SIG-M5 treated with dmso at 0.1 percent for 504 hours (cell line): ENCODE results near the gene SWAP70.
"Not testable (repeated sequence)": the region's sequence is repeated elsewhere in the genome, so short reads cannot be mapped to it uniquely, and the experiment has no call there.

Experiments used
- DNase-seq: peaks from one replicate; lab custom pipeline; 2025; ENCODE audit not compliant: unreplicated experiment; lab: John Stamatoyannopoulos, UW

Gene SWAP70

DNA sequence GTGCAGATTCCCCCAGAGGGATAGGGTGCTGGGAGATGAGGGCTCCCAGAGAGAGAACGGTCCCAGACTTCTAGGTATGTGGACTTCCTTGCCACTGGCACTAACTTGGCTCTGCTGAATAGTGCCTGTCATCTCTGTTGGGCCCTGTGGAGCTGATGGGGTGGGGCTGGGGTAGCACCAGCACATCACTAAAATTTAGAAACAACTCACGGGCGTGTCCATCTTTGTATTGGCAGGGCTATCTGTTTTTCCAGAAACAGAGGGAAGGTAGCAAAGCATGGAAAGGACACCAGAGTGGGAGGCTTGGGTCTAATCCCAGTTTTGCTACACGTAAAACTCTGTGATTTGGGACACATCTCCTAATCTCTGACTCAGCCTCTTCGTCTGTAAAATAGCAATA, 25.8 kb downstream of the SWAP70 start:
- DNase-seq = no peak

DNA sequence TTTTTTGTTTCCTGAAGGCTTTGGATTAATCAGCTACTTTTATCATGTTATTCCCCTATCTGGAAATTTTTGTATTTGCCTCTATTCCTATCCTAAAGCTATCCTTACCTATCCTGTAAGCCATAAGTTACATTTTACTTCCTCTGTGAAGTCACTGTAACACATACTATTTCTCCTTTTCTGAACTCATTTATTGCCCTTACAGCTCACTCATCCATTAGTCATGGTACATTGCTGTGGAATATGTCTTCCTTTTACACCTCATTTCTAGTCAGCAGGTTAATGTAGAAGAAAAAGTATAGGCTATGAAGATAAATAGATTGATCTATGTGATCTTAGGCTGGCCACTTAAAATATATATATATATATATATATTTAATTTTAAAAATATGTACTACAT, 28.0 kb downstream of the SWAP70 start:
- peak; percentile 42 for DNase-seq

DNA sequence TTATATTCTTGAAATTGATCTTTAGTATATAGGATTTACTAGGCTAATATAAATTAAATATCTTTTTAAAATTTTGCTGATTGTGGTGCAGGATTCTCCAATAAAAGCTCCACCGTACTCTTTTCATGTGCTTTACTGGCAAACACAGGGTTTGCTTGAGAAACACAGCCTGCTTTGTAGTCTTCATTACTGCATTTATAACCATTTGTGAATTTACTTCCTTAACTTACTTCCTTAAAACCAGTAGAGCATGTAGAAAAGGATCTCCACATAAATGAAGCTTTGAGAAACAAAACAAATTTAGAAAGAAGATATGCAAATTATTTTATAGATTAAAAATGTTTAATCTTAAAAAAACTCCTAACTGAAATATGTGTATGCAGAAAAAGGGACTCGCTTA, 28.8 kb downstream of the SWAP70 start:
- peak; percentile 65 for DNase-seq

DNA sequence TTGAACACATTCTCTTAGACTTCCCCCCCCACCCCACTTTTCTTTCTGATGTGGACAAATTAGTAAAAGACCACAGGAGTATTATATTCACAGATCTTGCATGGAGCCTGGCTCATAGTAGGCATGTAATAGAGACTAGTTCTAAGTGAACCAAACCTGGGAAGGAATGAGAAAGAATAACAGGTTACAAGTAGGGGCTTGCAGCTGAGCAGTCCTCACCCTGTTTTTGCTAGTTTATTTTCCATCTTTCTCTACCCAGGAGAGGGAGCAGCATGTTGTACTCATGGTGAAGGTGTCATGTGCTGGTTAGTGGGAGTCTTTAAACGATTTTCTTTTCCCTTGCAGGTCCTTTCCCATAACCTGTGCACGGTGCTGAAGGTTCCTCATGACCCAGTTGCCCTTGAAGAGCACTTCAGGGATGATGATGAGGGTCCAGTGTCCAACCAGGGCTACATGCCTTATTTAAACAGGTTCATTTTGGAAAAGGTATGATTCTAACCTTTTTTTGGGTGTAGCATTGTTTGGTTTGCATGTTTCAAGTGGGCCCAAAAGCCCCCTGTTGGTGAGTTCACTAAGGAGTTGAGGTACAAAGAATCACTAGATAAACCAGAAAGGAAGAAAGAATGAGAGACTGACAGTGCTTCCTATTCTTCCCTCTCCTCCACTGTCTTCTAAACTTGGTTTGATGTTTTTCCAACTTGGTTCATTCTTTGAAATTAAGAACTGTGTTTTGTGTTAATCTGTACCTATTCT, 30.1 kb downstream of the SWAP70 start:
- DNase-seq = no peak

DNA sequence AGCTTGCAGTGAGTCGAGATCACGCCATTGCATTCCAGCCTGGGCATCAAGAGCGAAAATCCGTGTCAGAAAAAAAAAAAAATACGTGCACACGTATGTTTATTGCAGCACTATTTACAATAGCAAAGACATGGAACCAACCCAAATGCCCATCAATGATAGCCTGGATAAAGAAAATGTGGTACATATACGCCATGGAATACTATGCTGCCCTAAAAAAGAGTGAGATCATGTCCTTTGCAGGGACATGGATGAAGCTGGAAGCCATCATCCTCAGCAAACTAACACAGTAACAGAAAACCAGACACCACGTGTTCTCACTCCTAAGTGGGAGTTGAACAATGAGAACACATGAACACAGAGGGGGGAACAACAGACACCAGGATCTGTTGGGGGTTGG, 31.4 kb downstream of the SWAP70 start:
- DNase-seq = not testable (repeated sequence)

DNA sequence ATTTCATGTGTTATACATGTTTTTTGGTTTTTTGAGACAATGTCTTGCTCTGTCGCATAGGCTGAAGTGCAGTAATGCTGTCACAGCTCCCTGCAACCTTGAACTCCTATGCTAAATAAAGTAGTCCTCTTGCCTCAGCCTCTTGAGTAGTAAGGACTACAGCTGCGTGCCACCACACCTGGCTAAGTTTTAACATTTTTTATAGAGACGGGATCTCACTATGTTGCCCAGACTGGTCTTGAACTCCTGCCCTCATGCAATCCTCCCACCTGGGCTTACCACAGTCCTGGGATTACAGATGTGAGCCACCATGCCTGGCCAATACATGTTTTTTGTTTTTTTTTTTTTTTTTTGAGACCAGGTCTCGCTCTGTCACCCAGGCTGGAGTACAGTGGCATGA, 33.9 kb downstream of the SWAP70 start:
- DNase-seq = no peak

DNA sequence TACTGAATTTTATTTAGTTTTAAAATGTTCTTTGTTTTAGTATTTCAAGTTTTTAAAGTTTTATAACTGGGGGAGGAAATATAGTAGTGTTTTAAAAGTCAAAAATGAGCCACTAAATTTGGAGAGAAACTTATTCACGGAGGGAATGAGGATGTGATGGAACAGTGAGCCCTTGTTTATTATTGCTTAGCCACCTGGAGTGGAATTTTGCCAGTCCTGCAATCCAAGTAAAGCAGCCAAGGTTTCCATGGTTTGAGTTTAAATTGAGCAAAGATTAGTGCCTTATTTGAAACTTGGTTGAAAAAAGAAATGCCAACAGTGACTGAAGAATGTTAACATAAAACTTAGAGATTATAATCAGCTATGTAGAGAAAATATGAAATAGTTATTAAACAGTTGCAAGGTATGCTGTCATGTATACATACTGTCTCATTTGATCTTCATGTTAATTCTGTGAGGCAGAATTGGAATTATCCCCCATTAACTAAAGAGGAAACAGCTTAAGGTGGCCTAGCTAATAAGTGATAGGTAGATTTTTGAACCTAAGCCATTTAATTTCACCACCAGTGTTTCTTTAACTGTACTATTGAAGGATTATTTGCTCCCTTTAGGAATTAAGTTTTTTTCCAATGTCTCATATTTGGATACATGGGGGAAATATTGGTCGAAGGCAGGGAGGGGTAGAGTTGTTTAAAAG, 36.4 kb downstream of the SWAP70 start:
- DNase-seq = no peak

DNA sequence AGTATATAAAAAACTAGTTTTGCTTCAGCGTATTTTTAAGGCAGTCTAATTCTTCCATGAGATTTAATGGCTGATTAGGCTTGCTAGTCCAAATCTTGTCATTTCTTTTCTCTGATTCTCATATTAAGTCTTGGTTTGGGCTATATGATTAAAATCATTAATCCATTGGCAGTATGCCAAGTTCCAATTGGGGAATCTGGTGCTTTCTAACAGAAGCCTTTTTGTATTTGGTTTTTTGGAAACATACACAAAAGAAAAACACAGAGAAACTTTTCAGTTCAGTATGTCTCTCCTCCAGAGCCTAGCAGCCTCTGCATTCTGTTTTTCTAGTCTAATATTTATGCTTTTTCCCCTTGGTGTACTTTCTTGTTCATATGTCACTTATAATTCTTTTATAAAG, 37.9 kb downstream of the SWAP70 start:
- no peak for DNase-seq

DNA sequence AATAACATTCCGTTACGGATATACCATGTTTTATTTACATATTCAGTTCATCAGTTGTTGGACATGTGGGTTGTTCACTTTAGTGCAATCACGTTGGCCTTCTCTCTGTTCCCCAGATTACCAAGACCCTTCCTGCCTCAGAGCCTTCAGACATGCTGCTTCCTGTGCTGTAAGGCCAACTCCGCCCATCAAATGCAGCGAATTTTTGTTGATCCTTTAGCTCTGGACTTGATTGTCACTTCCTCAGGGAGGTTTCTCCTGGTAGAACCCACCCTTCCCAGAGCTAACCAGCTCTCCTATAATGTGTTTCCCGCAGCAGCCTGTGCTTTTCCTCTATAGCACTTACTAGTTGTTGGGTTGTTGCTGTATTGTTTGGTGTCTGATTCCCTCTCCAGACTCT, 39.4 kb downstream of the SWAP70 start:
- DNase-seq = no peak

DNA sequence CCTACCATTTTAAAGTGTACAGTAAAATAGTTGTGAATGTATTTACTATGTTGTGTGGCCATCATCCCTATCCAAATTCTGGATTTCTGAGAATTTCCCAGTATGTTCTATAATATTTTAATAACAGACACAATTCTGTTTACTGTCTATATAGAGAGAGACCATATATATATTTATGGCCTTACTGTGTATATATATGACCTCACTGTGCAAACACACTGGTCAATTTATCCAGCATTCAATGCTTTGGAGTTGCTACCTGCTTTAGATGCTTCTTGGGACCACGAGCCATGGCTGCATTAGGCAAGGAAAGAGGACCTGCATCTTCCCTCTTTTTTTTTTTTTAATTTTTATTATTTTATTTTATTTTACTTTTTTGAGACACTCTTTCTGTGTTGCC, 40.2 kb downstream of the SWAP70 start:
- DNase-seq = no peak

DNA sequence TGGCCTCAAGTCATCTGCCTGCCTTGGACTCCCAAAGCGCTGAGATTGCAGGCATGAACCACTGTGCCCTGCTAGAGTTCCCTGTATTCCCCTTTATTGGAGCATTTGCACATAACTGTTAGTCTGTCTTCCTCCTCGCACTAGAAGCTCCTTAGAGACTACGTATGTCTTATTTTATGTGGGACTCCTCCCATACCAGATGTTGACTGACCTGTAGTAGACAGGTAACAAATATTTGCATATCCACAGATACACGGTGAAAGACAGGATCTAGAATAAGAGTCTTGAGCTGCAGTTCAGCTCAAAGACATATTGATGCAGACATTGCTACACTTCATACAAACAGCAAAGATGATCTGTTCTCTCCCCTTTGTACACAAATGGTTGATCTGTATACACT, 40.7 kb downstream of the SWAP70 start:
- DNase-seq = no peak

DNA sequence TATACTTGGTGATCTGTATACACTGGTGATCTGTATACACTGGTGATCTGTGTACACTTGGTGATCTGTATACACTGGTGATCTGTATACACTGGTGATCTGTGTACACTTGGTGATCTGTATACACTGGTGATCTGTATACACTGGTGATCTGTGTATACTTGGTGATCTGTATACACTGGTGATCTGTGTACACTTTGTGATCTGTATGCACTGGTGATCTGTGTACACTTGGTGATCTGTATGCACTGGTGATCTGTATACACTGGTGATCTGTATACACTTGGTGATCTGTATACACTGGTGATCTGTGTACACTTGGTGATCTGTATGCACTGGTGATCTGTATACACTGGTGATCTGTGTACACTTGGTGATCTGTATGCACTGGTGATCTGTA, 41.5 kb downstream of the SWAP70 start:
- not testable (repeated sequence) for DNase-seq

DNA sequence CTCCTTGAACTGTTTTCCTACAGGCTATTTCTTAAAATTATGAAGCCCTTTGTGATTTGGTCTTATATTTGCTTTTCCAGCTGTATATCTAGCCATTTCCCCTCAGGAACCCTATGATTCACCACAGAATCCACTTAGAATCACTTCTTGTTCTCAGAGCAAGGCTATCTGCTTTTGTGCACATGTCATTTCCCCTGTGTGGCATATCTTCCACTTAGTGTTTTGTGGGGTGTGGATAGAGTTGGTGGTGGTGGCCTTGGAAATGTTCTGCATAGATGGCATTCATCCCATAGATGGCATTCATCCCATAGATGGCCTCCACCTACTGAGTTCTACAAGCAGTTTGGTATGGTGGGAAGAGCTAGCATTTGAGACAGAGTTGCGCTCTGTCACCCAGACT, 44.7 kb downstream of the SWAP70 start:
- no peak for DNase-seq

DNA sequence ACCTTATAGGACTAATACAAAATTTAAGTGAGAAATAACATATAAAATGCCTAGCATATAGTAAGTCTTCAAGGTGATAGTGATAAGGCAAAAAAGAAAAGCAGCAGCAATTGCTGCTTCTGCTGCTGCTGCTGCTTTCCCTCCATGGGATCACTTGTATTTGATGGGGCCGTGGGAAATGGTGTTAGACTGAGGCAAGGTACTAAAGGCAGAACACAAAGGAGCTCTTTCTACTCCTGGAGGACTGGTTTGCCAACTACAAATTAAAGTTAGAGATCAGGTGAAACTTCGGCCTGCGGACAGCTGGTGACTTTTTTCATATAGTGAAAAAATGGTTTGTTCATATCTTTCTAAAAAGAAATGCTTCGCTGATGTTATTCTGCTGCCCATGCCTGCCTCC, 46.3 kb downstream of the SWAP70 start:
- DNase-seq = no peak

DNA sequence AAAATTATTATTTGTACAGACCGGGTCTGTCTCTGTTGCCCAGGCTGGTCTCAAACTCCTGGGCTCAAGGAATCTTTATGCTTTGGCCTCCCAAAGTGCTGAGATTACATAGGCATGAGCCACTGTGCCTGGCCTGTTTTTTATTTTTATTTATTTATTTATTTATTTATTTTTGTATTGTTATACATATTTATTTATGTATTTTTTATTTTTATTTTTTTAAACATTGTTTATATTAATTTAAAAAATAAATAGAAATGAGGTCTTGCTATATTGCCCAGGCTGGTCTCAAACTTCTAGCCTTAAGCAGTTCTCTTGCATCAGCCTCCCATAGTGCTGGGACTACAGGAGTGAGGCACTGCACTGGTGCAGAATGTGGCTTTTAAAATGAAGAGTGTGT, 47.0 kb downstream of the SWAP70 start:
- DNase-seq = no peak

DNA sequence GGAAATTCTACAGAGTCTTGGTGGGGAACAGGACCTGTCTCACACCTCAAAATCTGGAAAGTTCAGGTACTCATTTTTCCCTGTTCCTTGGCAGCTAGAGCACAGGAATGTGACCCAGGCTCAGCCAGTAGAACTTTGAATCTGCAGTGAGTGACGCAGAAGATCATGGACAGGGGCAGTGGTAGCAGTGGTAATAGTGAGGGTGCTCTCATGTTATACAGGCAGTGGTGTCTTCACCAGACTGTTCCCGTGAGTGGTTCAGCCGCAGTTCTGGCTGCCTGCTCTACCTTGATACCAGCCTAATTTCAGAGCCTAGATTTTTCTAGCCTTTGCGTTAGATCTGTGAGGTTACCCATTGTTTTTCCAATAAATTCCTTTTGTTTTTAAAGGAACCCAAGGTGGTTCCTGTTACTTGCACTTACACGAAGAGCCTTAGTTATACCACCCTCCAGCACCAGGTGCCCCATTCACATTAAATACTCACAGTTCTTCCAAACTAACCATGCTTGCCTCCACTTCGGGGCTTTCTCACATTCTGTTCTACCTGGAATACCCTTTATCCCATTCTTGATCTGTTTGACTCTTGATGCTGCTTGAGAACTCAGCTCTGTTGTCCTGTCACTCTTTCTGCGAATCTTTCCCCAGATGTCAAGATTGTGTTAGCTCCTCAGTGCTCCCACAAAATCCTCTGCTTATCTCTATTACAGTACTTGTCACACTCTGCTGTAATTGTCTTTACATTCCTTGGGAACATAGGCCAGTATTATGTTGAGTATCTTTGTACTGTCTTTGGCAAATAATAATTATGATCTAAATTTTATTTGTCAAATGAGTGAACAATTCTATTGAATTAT, 47.8 kb downstream of the SWAP70 start:
- no peak for DNase-seq

DNA sequence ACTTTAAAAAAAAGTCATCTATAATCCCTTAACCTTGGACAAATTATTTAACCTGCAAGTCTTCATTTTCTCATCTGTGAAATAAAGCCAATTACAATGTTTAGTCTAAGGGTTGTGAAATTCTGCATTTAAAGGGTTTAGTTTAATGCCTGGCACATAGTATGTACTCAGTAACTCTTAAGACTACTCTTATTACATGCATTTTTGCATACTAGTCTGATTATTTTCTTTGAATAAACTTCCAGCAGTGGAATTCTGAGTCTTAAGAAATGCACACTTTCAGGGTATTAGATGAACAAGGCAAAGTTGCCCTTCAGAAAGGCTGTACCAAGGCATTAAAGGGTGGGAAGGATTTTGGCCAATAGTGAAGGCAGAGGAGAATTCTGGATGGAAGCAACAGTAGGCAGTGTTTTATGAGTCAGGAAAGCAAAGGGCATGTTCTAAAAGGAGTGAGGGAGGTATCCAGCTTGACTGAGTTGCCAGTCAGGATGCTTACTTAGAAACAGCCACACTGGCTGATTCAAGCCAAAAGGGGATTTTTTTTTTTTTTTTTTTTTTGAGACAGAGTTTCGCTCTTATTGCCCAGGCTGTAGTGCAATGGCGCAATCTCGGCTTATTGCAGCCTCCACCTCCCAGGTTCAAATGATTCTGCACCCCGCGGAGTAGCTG, 50.5 kb downstream of the SWAP70 start:
- DNase-seq = no peak

DNA sequence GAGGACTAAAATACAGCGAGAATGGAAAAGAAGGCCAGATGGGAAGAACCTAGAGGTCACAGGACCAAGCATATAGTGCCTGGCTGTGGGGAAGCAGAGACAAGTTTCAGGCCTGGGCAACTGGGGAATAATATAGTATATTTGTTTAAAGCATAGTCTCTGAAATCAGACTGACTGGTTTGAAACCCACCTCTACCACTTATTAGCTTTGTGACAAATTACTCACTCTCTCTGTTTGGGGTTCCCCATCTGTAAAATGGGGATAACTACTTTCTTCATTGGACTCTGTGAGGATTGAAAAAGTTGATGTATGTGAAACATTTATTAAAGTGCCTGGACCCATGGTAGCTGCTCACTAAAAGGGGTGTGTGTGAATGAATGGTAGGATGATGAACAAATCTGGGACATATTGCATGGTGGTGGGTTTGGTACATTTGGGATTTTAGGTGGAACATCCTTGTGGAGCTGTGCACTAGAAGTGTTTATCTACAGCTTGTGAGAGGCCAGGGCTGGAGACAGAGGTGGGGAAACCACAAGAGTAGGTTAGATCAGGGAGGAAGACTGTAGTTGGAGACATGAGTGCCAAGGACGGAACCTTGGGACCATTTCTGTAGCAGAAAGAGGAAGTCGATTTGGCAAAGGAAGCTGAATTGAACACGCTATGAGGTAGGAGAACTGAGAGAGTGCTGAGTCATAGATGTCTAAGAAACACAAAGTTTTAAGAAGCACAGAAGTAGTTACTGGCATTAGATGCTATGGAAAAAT, 52.6 kb downstream of the SWAP70 start:
- peak; percentile 94 for DNase-seq

DNA sequence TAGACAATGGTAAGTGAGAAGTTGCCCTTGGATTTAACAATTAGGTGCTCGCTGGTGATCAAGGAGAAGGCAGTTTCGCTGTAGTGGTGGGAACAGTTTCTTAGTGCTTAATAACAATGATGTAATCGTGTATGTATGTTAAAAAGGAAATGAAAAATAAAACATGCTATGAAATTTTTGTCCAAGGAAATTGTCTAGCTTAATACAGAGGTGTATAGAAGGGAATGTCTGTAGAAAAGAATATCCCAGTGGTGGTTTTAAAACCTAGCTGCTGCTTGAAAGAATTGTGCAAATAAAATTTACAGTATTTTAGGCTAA, 53.1 kb downstream of the SWAP70 start:
- no peak for DNase-seq

DNA sequence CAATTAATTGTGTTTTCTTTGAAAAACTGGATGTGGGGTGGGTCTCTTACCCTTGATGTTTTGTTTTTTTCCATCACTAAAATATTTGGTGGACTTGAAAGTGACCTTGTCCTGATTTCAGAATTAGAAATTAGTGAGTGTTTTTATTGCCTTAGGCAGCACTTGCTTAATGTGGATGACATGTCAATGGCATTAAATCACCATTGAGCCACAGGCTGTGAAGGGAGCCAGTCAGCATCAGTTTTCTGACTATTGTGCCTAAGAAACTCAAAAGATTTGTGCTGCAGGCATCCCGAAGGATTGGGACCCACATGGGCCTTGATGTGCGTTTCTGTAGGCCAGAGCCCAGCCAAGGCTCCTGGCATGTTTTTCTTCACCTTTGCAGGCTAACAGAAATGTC, 53.8 kb downstream of the SWAP70 start:
- DNase-seq = no peak

DNA sequence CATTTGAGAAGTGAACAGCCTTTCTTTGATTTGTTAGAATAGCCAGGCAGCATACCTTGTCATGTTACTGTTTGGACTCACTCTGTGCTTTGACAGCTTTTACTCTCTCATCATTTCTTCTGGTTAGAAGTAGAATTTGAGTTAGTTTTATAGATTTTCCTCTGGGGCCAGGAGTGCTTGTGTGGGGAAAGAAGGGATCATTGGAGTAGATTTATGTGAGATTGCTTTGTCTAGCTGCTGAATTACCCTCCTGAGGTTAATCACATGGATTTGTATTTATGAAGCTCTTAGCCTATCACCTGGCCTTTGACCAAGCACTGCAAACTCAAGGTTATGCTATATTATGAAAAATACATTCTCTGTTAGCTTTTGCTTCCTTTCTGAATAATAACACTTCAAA, 54.3 kb downstream of the SWAP70 start:
- DNase-seq = no peak
